Gastroesophageal sphincter (tissue), 3 donors: Measurements from ENCODE around the gene GATAD2B.

Source experiments
- EP300 ChIP-seq: sonication (generic); formaldehyde crosslinking; IDR thresholded peaks from one replicate; pipeline ENCODE4 v1.6.1; 2017; ENCODE audit warnings: antibody characterized with exemption, mild to moderate bottlenecking
- POLR2AphosphoS5 ChIP-seq: sonication (generic); formaldehyde crosslinking; IDR thresholded peaks from one replicate; pipeline ENCODE4 v1.6.1; 2017; ENCODE audit warnings: antibody characterized with exemption
- TF ChIP-seq, protein P1 (sequence below), 4 experiments: fragments of 200-600 bp in 2 of 4; fragments of 450-650 bp in 2 of 4; sonication (generic) in 1 of 4; IDR thresholded peaks; one replicate each; pipeline ENCODE4 v1.5.1; 2017 to 2019; ENCODE audit warnings: antibody characterized with exemption in 4 of 4, mild to moderate bottlenecking in 2 of 4, moderate library complexity in 2 of 4

DNA sequence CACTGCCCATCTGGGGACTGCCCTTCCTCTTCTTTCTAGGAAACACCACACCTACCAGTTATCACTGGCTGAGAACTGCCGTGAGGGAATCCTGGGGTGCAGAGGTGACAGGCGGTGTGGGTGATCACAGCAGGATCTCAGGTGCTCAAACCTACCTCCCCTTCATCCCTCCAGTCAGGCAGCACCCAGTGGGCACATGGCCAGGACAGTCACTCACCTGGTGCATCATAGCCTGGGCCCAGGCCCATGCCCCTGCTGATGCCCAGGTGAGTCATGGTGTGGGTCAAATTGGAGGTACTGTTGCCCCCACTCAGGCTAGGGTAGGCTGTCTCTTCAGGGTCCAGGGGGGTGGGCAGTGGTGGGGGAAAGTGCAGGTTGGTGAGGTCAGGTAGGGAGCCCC, 29.0 kb upstream of the GATAD2B start:
- TF ChIP-seq EP300: no peak
- TF ChIP-seq POLR2AphosphoS5: no peak
- TF ChIP-seq, protein P1, sequence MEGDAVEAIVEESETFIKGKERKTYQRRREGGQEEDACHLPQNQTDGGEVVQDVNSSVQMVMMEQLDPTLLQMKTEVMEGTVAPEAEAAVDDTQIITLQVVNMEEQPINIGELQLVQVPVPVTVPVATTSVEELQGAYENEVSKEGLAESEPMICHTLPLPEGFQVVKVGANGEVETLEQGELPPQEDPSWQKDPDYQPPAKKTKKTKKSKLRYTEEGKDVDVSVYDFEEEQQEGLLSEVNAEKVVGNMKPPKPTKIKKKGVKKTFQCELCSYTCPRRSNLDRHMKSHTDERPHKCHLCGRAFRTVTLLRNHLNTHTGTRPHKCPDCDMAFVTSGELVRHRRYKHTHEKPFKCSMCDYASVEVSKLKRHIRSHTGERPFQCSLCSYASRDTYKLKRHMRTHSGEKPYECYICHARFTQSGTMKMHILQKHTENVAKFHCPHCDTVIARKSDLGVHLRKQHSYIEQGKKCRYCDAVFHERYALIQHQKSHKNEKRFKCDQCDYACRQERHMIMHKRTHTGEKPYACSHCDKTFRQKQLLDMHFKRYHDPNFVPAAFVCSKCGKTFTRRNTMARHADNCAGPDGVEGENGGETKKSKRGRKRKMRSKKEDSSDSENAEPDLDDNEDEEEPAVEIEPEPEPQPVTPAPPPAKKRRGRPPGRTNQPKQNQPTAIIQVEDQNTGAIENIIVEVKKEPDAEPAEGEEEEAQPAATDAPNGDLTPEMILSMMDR (IDR thresholded peaks at IDR 0.05): no peak
